Measurements from ENCODE around the gene VAV3. TPM values are rescaled to one million over a fixed set of nuclear protein-coding genes. Genes with fewer than 3 reads are reported as not detected.
A peak's percentile ranks its signal among the peaks of the same experiment; 100 is the strongest.

Gene VAV3
- total and polyA plus RNA-seq, 2 donors (not counting 1 experiment from before 2014, with no cell fraction given), result not detected

- no peaks in the 10 kb centered on the region for H3K9me3 ChIP-seq (ENCODE audit: control insufficient read depth, insufficient read depth, low read depth, low read length)
- TF ChIP-seq EZH2 (IDR thresholded peaks at IDR 0.05; ENCODE audit: low read length, missing control alignments) (no peak), CTCF (conservative IDR thresholded peaks at IDR 0.05 in 1 of 2, IDR thresholded peaks at IDR 0.05 in 1 of 2; ENCODE audit: low read depth in 1 of 2, low read length in 2 of 2) (peak; percentile 21 to 43)
- H4K20me1 ChIP-seq (ENCODE audit: control insufficient read depth, extremely low read depth, insufficient read depth, low read length), result no peaks in the 10 kb centered on the region
- no peak overlapping the region for H3K9ac ChIP-seq (ENCODE audit: insufficient read depth, low read length)
- DNase-seq (ENCODE audit: low read depth in 2 of 2), result peak; percentile 23 to 46
- no peak overlapping the region for H2AFZ ChIP-seq (ENCODE audit: low read length)
- no peaks in the 10 kb centered on the region for H3K27me3 ChIP-seq (ENCODE audit: control insufficient read depth, insufficient read depth, low read length)
- H3K79me2 ChIP-seq (ENCODE audit: control insufficient read depth, insufficient read depth, low read length), result no peaks in the 10 kb centered on the region
- no peaks in the 10 kb centered on the region for H3K36me3 ChIP-seq (ENCODE audit: control insufficient read depth, insufficient read depth, low read length)
- no peaks in the 10 kb centered on the region for H3K4me1 ChIP-seq (ENCODE audit: control insufficient read depth, extremely low read depth, insufficient read depth, low read length)
- no peak overlapping the region for H3K4me2 ChIP-seq (ENCODE audit: extremely low read depth, insufficient read depth, low read length)
- H3K27ac ChIP-seq (ENCODE audit: insufficient read depth, low read length), result no peak overlapping the region
- no peak overlapping the region for H3K4me3 ChIP-seq (replicated peaks in 1 of 4; ENCODE audit: control extremely low read depth in 1 of 4, insufficient read depth in 1 of 4, low read depth in 3 of 4, low read length in 4 of 4)
These were observed 216.4 kb downstream of the VAV3 start for GRCh38 chr1:107748531-107748930.

DNA sequence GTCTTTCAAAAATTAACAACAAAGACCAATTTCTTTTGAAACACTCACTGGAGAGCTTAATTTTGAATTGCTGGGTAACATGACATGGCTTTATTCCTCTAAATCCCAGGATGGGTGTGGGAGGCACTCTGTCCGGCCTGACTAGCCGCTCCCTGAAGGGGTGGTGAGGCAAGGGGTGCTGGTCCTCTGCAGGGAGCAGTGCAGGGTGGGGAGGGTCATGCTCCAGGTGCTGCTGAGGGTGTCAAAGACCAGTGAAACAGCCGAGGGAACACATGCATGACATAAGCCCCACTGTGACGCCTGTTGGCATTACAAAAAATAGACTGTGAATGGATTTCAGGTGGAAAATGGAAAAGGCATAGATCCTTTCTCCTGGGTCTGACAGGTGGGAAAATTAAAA is 223.7 kb downstream of the VAV3 start:
- H3K27ac ChIP-seq (ENCODE audit: insufficient read depth, low read length), result no peak overlapping the region

DNA sequence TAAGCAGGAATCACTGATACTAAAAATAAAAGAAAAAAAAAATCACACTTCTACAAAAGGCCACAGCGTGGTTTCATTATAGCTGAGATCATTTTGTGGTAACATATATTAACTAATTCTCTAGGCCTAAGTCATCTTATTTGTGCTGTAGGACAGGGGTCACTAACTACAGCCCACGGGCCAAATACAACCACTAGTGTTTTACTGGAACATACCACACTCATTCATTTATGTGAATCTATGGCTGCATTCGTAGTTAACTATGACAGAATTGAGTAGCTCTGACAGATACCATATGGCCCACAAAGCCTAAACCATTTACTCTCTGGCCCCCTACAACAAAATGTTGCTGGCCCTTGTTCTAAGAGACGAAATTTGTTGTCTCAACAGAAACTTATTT is 224.4 kb downstream of the VAV3 start:
- peak; percentile 5 to 78 for DNase-seq (ENCODE audit: low read depth in 2 of 2)
- Histone ChIP-seq H3K27ac (ENCODE audit: insufficient read depth, low read length) (no peak overlapping the region), H3K4me3 (replicated peaks in 1 of 4; ENCODE audit: control extremely low read depth in 1 of 4, insufficient read depth in 1 of 4, low read depth in 3 of 4, low read length in 4 of 4) (no peak overlapping the region), H4K20me1 (ENCODE audit: control insufficient read depth, extremely low read depth, insufficient read depth, low read length) (no peaks in the 10 kb centered on the region), H3K9ac (ENCODE audit: insufficient read depth, low read length) (no peak overlapping the region), H3K79me2 (ENCODE audit: control insufficient read depth, insufficient read depth, low read length) (no peaks in the 10 kb centered on the region), H3K4me2 (ENCODE audit: extremely low read depth, insufficient read depth, low read length) (no peak overlapping the region), H3K9me3 (ENCODE audit: control insufficient read depth, insufficient read depth, low read depth, low read length) (no peaks in the 10 kb centered on the region), H3K27me3 (ENCODE audit: control insufficient read depth, insufficient read depth, low read length) (no peaks in the 10 kb centered on the region), H3K4me1 (ENCODE audit: control insufficient read depth, extremely low read depth, insufficient read depth, low read length) (no peaks in the 10 kb centered on the region), H3K36me3 (ENCODE audit: control insufficient read depth, insufficient read depth, low read length) (no peaks in the 10 kb centered on the region), H2AFZ (ENCODE audit: low read length) (no peak overlapping the region)
- TF ChIP-seq EZH2 (IDR thresholded peaks at IDR 0.05; ENCODE audit: low read length, missing control alignments), result no peak
- no peak for TF ChIP-seq CTCF (conservative IDR thresholded peaks at IDR 0.05 in 1 of 2, IDR thresholded peaks at IDR 0.05 in 1 of 2; ENCODE audit: low read depth in 1 of 2, low read length in 2 of 2)

More for the DNA sequence above, 223.7 kb downstream of the VAV3 start:
- H3K9me3 ChIP-seq (ENCODE audit: control insufficient read depth, insufficient read depth, low read depth, low read length), result no peaks in the 10 kb centered on the region
- H3K4me2 ChIP-seq (ENCODE audit: extremely low read depth, insufficient read depth, low read length), result no peak overlapping the region
- H3K9ac ChIP-seq (ENCODE audit: insufficient read depth, low read length), result no peak overlapping the region
- H4K20me1 ChIP-seq (ENCODE audit: control insufficient read depth, extremely low read depth, insufficient read depth, low read length), result no peaks in the 10 kb centered on the region
- H3K4me3 ChIP-seq (replicated peaks in 1 of 4; ENCODE audit: control extremely low read depth in 1 of 4, insufficient read depth in 1 of 4, low read depth in 3 of 4, low read length in 4 of 4), result no peak overlapping the region
- no peaks in the 10 kb centered on the region for H3K79me2 ChIP-seq (ENCODE audit: control insufficient read depth, insufficient read depth, low read length)
- no peaks in the 10 kb centered on the region for H3K36me3 ChIP-seq (ENCODE audit: control insufficient read depth, insufficient read depth, low read length)
- DNase-seq (ENCODE audit: low read depth in 2 of 2), result no peak
- no peaks in the 10 kb centered on the region for H3K4me1 ChIP-seq (ENCODE audit: control insufficient read depth, extremely low read depth, insufficient read depth, low read length)
- no peak overlapping the region for H2AFZ ChIP-seq (ENCODE audit: low read length)
- H3K27me3 ChIP-seq (ENCODE audit: control insufficient read depth, insufficient read depth, low read length), result no peaks in the 10 kb centered on the region
- TF ChIP-seq EZH2 (IDR thresholded peaks at IDR 0.05; ENCODE audit: low read length, missing control alignments) (no peak), CTCF (conservative IDR thresholded peaks at IDR 0.05 in 1 of 2, IDR thresholded peaks at IDR 0.05 in 1 of 2; ENCODE audit: low read depth in 1 of 2, low read length in 2 of 2) (no peak)

Measured in fibroblast of lung (primary cell).